Coronary artery (tissue), 2 donors: ENCODE data around the gene HECTD4.

Source experiments
- DNase-seq: peaks from one replicate; pipeline ENCODE4 v3.0.0-alpha.2; 2017; ENCODE audit warnings: low spot score
- H3K27ac ChIP-seq, 2 donors: fragments of 200-600 bp; sonication (generic); one replicate each; pipeline ENCODE4 v1.5.1; 2016 to 2019
- H3K4me3 ChIP-seq: fragments of 200-600 bp; sonication (generic); 2 replicates; pipeline ENCODE4 v1.5.1; 2016; ENCODE audit warnings: mild to moderate bottlenecking, moderate library complexity
- CTCF ChIP-seq: fragments of 200-600 bp; sonication (generic); IDR thresholded peaks from one replicate; pipeline ENCODE4 v1.5.1; 2019; ENCODE audit warnings: antibody characterized with exemption

The HECTD4 gene

GRCh38 chr12:112134731-112135130, 247.5 kb downstream of the HECTD4 start:
- Histone ChIP-seq H3K27ac (no peak overlapping the region), H3K4me3 (no peak overlapping the region)
- no peak for TF ChIP-seq CTCF
- DNase-seq = no peak

- Histone ChIP-seq H3K27ac (no peak overlapping the region), H3K4me3 (no peak overlapping the region)
- TF ChIP-seq CTCF = no peak
- DNase-seq = no peak
Observed at GRCh38 chr12:112133418-112133817, 248.8 kb downstream of the HECTD4 start.

- no peak overlapping the region for H3K4me3 ChIP-seq
- no peak for DNase-seq
- TF ChIP-seq CTCF = peak; percentile 12
- H3K27ac ChIP-seq = no peak overlapping the region
Observed at GRCh38 chr12:112131686-112132085, 250.5 kb downstream of the HECTD4 start.

GRCh38 chr12:112130441-112130998, 251.7 kb downstream of the HECTD4 start:
- no peak for DNase-seq
- Histone ChIP-seq H3K27ac (peak overlapping the region; percentile 28 to 61), H3K4me3 (peak overlapping the region; percentile 44)
- TF ChIP-seq CTCF = no peak

GRCh38 chr12:112126911-112127310, 255.3 kb downstream of the HECTD4 start:
- Histone ChIP-seq H3K27ac (no peak overlapping the region), H3K4me3 (peak overlapping the region; percentile 76)
- no peak for TF ChIP-seq CTCF
- no peak for DNase-seq

- Histone ChIP-seq H3K4me3 (peak overlapping the region; percentile 76), H3K27ac (peak overlapping the region; percentile 89 to 91)
- no peak for DNase-seq
- no peak for TF ChIP-seq CTCF
Observed at GRCh38 chr12:112126000-112126438, 256.2 kb downstream of the HECTD4 start.

GRCh38 chr12:112125250-112125999, 256.8 kb downstream of the HECTD4 start, which contains the start of gene TRAFD1:
TRAFD1 (plus strand) TSS chr12:112125560; CDS start chr12:112130523, 4,963 bp downstream.
- TF ChIP-seq CTCF = no peak
- peak; percentile 99 for DNase-seq
- Histone ChIP-seq H3K27ac (peak within 1 kb of the TSS; percentile 89 to 91), H3K4me3 (peak within 1 kb of the TSS; percentile 76)
